ENCODE results near the gene BABAM1. TPM values are rescaled to one million over a fixed set of nuclear protein-coding genes. Genes with fewer than 3 reads are reported as not detected.

The BABAM1 gene
- total and polyA plus RNA-seq, 5 donors: 70.0 to 80.7 (median 76.4) TPM

DNA sequence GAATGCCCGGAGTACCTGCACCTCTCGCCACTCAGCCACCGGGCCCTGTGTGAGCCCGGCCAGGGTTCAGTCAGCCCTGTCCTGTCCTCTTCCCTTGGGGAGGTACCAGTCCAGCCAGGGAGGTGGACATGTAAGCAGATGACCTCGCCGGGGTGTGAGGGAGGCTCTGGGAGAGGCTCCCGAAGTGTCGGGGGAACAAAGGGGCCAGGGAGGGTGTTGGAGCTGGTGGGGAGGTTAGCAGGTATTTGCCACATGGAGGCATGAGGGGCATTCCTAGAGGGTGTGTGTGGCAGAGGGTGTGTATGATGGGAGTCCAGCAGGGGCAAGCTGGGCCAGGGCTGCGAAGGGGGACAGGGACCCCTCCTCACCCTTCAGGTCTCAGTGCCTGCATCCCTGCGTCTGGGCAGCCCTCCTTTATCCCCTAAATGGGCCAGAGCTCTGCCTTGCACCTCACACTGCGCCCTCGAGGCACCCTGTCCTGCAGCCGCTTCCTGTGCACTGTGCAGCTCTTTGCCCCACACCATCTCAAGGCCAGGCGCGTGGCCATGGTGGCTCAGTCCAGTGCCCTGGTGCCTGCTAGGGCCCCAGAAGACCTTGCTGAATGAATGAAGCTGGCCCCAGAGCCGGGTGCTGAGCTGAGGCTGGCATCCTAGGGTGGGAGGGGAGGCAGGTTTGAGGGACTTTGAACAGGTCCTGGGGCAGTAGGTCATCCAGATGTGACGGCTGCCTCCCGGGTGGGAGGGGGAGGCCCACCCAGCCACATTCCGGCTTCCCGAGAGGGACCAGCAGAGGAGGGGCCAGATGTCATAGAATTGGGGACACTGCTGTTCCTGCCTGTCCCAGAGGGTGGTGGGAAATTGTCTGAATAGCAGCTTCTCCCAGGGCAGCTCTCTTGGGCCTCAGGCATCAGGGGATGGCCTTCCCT lies 45.2 kb downstream of the BABAM1 start:
- H3K4me1 ChIP-seq (ENCODE audit: control insufficient read depth, insufficient read depth, low read length): no peaks in the 10 kb centered on the region
- DNase-seq: no peak
- no peak overlapping the region for H3K4me3 ChIP-seq (ENCODE audit: low read length)
- no peaks in the 10 kb centered on the region for H3K9me3 ChIP-seq (ENCODE audit: control insufficient read depth, low read length)
- H3K27me3 ChIP-seq (ENCODE audit: control insufficient read depth, insufficient read depth): no peaks in the 10 kb centered on the region
- no peak overlapping the region for H3K27ac ChIP-seq (ENCODE audit: low read length)
- 86% methylated on average over 20 of the region's 20 CpGs for WGBS
- no peak for ATAC-seq
- intact Hi-C loops (cut with DNase I): no loop called here

GRCh38 chr19:17314007-17314593 lies 46.9 kb downstream of the BABAM1 start:
- no peaks in the 10 kb centered on the region for H3K27me3 ChIP-seq (ENCODE audit: control insufficient read depth, insufficient read depth)
- intact Hi-C loops (cut with DNase I): no loop called here

GRCh38 chr19:17318966-17319365 lies 51.7 kb downstream of the BABAM1 start:
- Histone ChIP-seq H3K4me1 (ENCODE audit: control insufficient read depth, insufficient read depth, low read length) (no peaks in the 10 kb centered on the region), H3K9me3 (ENCODE audit: control insufficient read depth, low read length) (no peaks in the 10 kb centered on the region), H3K27ac (ENCODE audit: low read length) (no peak overlapping the region), H3K4me3 (ENCODE audit: low read length) (no peak overlapping the region), H3K27me3 (ENCODE audit: control insufficient read depth, insufficient read depth) (no peaks in the 10 kb centered on the region)
- intact Hi-C loops (cut with DNase I): no loop called here
- DNase-seq: no peak
- WGBS: 80% methylated on average over 6 of the region's 6 CpGs
- no peak for ATAC-seq

More at GRCh38 chr19:17314007-17314593, 46.9 kb downstream of the BABAM1 start:
- no peak for DNase-seq
- H3K9me3 ChIP-seq (ENCODE audit: control insufficient read depth, low read length): no peaks in the 10 kb centered on the region
- no peak overlapping the region for H3K4me3 ChIP-seq (ENCODE audit: low read length)
- WGBS: 90% methylated on average over 19 of the region's 19 CpGs
- H3K27ac ChIP-seq (ENCODE audit: low read length): no peak overlapping the region
- no peak for ATAC-seq
- no peaks in the 10 kb centered on the region for H3K4me1 ChIP-seq (ENCODE audit: control insufficient read depth, insufficient read depth, low read length)

- H3K27me3 ChIP-seq (ENCODE audit: control insufficient read depth, insufficient read depth): no peaks in the 10 kb centered on the region
- WGBS: 93% methylated on average over 40 of the region's 40 CpGs
- intact Hi-C loops (cut with DNase I): no loop called here
- H3K4me1 ChIP-seq (ENCODE audit: control insufficient read depth, insufficient read depth, low read length): no peaks in the 10 kb centered on the region
- no peak overlapping the region for H3K4me3 ChIP-seq (ENCODE audit: low read length)
- no peak for DNase-seq
- no peak for ATAC-seq
- H3K27ac ChIP-seq (ENCODE audit: low read length): no peak overlapping the region
- H3K9me3 ChIP-seq (ENCODE audit: control insufficient read depth, low read length): no peaks in the 10 kb centered on the region
Observed at GRCh38 chr19:17319473-17320238, 52.4 kb downstream of the BABAM1 start.

GRCh38 chr19:17320435-17320834 lies 53.2 kb downstream of the BABAM1 start:
- no peak overlapping the region for H3K4me3 ChIP-seq (ENCODE audit: low read length)
- 88% methylated on average over 11 of the region's 11 CpGs for WGBS
- H3K4me1 ChIP-seq (ENCODE audit: control insufficient read depth, insufficient read depth, low read length): no peaks in the 10 kb centered on the region
- ATAC-seq: no peak
- H3K27ac ChIP-seq (ENCODE audit: low read length): no peak overlapping the region
- H3K27me3 ChIP-seq (ENCODE audit: control insufficient read depth, insufficient read depth): no peaks in the 10 kb centered on the region
- H3K9me3 ChIP-seq (ENCODE audit: control insufficient read depth, low read length): no peaks in the 10 kb centered on the region
- intact Hi-C loops (cut with DNase I): no loop called here
- DNase-seq: no peak

DNA sequence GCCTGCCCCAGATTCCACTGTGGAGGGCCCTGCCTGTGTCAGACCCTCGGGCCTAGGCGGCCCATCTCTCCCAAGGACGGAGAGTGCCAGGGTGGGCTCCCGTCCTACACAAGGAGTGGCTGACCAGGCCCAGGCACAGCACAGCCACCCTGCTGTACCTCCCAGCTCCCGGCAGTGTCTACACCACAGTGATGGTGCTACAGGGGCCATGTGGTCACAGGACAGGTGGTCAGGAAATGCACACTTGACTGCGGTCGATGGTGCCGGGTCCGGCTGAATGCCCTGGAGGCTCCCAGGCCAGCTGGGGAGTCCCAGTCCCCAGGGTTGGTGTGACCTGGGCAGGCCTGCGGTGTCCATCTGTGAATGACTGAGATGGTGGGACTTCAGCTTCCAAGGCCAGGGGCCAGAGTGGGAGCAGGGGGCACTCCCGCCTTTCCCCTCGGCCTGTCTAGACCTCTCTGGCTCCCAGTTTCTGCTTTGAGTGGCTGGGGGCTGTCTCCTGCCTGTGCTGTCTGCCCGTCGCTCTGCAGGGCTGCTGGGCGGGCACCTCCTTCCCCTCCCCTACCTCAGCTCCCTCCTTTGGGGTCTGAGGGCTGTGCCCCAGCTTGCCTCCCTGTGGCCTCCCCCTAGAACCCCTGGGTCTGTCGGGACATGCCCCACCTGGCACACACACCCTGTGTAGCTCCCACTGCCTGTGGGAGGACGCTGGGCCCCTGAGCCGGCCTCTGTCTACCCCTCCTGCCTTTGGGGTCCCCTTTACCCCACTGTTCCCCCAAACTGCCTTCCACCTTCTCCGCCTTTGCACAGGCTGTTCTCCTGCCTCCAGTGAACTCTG lies 54.6 kb downstream of the BABAM1 start:
- no peak overlapping the region for H3K27ac ChIP-seq (ENCODE audit: low read length)
- 89% methylated on average over 19 of the region's 19 CpGs for WGBS
- no peak for ATAC-seq

DNA sequence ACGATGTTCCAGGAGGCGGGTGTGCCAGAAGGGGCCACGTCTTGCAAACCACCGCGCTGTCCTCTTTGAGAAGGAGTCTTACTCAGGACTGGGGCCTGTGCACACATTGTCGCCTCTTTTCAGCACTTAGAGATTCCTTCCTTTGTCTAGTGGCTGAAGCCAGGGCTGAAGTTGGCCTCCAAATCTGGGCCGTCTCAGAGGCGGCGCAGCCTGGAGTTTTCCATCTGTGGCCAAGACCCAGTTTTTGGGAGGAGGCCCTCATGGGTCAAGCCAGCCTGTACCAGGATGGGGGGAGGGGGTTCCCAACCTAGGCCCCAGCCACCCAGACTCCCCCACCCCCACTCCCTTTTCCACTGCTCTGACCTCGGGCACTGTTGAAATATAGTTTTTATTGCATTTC lies 55.6 kb downstream of the BABAM1 start:
- Histone ChIP-seq H3K9me3 (ENCODE audit: control insufficient read depth, low read length) (no peaks in the 10 kb centered on the region), H3K27ac (ENCODE audit: low read length) (no peak overlapping the region), H3K4me3 (ENCODE audit: low read length) (no peak overlapping the region), H3K4me1 (ENCODE audit: control insufficient read depth, insufficient read depth, low read length) (no peaks in the 10 kb centered on the region), H3K27me3 (ENCODE audit: control insufficient read depth, insufficient read depth) (no peaks in the 10 kb centered on the region)
- DNase-seq: peak in 1 of 3 donors; percentile 65
- 66% methylated on average over 10 of the region's 10 CpGs for WGBS
- intact Hi-C loops (cut with DNase I): no loop called here
- peak in 1 of 2 donors; percentile 7 for ATAC-seq

More for the DNA sequence above, 54.6 kb downstream of the BABAM1 start:
- DNase-seq: no peak
- Histone ChIP-seq H3K9me3 (ENCODE audit: control insufficient read depth, low read length) (no peaks in the 10 kb centered on the region), H3K4me1 (ENCODE audit: control insufficient read depth, insufficient read depth, low read length) (no peaks in the 10 kb centered on the region), H3K27me3 (ENCODE audit: control insufficient read depth, insufficient read depth) (no peaks in the 10 kb centered on the region), H3K4me3 (ENCODE audit: low read length) (no peak overlapping the region)
- intact Hi-C loops (cut with DNase I): no loop called here

- DNase-seq (no peak), ATAC-seq (no peak)
- 35% methylated on average over 56 of the region's 56 CpGs for WGBS
- no peaks in the 10 kb centered on the region for H3K27me3 ChIP-seq (ENCODE audit: control insufficient read depth, insufficient read depth)
- intact Hi-C loops (cut with DNase I): no loop called here
- no peaks in the 10 kb centered on the region for H3K4me1 ChIP-seq (ENCODE audit: control insufficient read depth, insufficient read depth, low read length)
- no peaks in the 10 kb centered on the region for H3K9me3 ChIP-seq (ENCODE audit: control insufficient read depth, low read length)
- no peak overlapping the region for H3K27ac ChIP-seq (ENCODE audit: low read length)
- H3K4me3 ChIP-seq (ENCODE audit: low read length): no peak overlapping the region
Observed at GRCh38 chr19:17323300-17323963, 56.2 kb downstream of the BABAM1 start.

- WGBS: 36% methylated on average over 7 of the region's 7 CpGs
- no peaks in the 10 kb centered on the region for H3K9me3 ChIP-seq (ENCODE audit: control insufficient read depth, low read length)
- H3K27ac ChIP-seq (ENCODE audit: low read length): no peak overlapping the region
- DNase-seq (peak in 1 of 3 donors; percentile 72), ATAC-seq (no peak)
- no peak overlapping the region for H3K4me3 ChIP-seq (ENCODE audit: low read length)
- H3K4me1 ChIP-seq (ENCODE audit: control insufficient read depth, insufficient read depth, low read length): no peaks in the 10 kb centered on the region
- H3K27me3 ChIP-seq (ENCODE audit: control insufficient read depth, insufficient read depth): no peaks in the 10 kb centered on the region
- intact Hi-C loops (cut with DNase I): no loop called here
Observed at GRCh38 chr19:17323964-17324332, 56.7 kb downstream of the BABAM1 start.
